Panc1 (cell line): ENCODE measurements around the gene TNFSF11.

ENCODE experiments used
- CTCF ChIP-seq: fragments of 450-650 bp; IDR thresholded peaks from 2 replicates; pipeline ENCODE4 v1.5.1; 2017; ENCODE audit warnings: mild to moderate bottlenecking
- POLR2AphosphoS5 ChIP-seq: IDR thresholded peaks from 2 replicates; pipeline ENCODE4 v1.6.1; 2012; ENCODE audit warnings: mild to moderate bottlenecking, low read depth, low read length, moderate library complexity

- no peak for TF ChIP-seq CTCF
- no peak for TF ChIP-seq POLR2AphosphoS5
Measured at GRCh38 chr13:42544246-42544926, 29.6 kb upstream of the TNFSF11 start.
